IPS-NIHi7 (cell line): ENCODE results near the gene FGD4.

Source experiments
- DNase-seq: peaks from one replicate; pipeline ENCODE4 v3.0.0; 2012; ENCODE audit warnings: mixed read lengths; ENCODE audit errors: extremely low spot score

Gene FGD4

DNA sequence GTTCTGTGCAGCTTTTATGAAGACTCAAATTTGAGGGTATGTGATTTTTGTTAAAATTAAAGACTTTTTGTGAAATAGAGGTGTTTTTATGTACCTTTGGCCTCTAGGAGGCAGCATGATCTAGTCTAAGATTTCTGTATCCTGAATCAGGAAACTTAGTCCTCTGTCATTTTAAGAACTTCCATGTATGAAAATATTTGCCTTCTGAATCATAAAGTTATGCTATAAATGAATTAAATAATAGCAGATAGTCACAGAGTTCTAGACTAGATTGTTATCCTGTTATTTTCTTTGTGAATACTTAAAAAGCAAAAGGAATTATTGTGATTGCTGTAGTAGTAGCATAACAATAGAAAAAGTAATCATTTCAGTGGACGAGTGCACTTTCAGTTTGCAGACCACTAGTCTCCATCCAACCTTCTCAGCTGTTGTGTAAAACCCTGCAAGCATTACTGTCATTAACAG, 56.3 kb downstream of the FGD4 start:
- DNase-seq = no peak

DNA sequence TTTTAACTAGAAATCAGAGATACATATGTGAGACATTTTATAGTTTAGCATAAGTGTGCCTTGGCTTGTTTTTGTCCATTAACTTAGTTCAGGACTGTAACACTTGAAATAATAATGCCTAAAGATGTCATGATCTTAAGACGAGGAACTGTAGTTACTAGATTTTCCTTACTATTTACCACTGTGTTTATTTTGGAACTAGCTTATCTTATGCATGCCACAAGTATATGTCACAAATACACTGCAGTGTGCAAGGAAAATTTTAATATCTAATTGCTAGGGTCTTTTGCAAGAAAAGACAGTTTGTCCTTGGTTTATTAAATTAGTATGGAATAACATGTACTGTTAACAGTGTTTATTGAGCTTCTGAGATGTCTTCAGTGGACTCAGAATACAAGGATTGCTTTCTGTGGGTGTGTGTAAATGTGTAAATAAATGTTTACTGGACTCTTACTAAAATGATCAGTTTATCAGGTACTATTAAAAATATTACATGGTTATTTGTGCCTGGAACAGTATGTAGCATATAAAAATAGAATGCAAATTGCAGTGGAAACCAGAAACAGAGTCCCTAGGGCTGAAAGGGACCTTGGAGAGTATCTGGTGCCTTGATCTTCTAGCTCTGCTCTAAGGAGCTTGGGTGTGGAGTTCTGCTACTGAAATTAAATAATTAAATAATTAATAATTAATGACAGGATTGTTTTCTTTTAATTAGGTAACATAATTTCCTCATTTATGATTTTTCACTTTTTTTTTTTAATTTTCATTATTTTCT, 58.1 kb downstream of the FGD4 start:
- no peak for DNase-seq

- no peak for DNase-seq
Measured at GRCh38 chr12:32460638-32461037, 61.3 kb downstream of the FGD4 start.

- no peak for DNase-seq
Measured at GRCh38 chr12:32462908-32463307, 63.5 kb downstream of the FGD4 start.

- DNase-seq = no peak
Measured at GRCh38 chr12:32466187-32466586, 66.8 kb downstream of the FGD4 start.

DNA sequence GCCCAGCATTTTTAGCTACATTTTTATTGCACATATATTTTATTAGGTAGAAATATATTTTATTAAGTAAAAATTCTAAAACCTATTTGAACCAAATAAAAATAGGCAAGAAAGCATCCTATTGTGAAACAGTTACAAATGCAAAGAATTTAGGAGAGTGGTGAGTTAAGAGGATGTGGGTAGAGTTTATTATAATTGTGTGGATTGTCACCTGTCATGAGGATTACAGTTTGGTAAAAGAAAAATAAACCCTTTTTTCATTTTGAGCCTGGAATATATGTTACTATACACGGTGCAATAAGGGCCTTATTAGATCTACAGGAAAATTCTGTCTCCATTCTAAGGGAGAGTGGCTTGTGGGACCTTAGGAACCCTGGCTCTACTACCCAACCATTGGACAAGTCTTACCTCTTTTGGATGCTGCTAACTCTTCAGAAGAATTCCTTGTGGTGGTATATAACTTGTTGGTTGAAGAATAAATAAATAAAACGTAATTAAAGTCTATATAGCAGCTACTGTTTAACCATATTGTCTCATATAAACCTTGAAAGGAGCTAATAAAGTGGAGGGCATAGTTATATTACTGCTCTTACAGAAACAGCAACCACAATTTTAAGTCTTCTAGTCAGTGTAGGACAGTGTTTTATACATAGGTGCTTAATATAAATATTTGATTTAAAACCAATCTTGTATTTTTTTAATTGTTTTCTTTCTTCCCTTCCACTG, 67.8 kb downstream of the FGD4 start:
- no peak for DNase-seq

DNA sequence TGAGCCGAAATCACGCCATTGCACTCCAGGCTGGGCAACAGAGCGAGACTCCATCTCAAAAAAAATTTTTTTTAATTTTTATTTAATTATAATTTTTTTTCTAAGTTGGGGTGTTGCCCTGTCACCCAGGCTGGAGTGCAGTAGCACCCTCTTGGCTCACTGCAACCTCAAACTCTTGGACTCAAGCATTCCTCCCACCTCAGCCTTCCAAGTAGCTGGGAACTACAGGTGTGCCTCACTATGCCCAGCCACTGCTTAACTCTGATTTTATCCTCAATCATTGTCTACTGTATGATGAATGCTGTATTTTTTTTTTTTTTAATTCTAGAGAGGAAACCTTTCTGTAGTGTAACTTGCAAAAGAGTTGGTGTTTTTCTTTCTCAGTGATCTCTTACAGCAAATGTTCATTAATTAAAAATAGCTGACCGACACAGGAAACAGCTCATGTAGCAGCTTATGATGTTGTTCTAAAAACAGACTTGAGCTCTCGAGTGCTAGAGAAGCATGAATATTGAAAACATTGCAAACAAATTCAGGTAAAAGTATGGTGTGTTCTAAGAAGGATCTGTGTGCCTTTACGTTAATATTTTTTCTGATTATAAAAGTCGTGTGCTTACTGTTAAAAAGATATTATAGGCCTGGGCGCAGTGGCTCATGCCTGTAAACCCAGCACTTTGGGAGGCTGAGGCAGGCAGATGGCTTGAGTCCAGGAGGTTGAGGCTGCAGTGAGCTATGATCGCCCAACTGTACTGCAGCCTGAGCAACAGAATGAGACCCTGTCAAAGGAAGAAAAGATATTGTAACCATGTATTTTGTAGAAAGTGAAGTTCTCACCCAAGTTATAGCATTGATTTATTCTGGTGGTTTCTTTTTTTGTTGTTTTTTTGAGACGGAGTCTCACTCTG, 68.9 kb downstream of the FGD4 start:
- DNase-seq = no peak

DNA sequence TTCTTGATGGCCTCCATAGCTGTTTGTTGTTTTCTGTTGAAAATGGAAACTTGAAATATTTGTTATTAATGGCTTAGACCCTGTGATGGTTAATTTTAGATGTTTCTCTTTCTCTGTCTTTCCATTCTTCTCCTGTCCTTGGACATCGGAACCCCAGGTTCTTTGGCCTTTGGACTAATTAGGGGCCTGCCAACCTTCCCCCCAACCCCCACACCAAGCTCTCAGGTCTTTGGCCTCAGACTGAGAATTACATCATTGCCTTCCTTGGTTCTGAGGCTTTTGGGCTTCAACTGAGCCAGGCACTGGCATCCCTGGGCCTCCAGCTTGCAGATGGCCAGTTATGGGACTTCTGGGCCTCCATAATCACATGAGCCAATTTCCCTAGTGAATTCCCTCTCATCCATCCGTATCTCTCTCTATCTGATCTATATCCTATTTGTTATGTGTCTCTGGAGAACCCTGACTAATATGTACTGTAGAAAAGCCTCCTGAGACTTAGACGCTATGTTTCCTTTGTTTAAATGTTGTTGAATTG, 71.6 kb downstream of the FGD4 start:
- DNase-seq = no peak

DNA sequence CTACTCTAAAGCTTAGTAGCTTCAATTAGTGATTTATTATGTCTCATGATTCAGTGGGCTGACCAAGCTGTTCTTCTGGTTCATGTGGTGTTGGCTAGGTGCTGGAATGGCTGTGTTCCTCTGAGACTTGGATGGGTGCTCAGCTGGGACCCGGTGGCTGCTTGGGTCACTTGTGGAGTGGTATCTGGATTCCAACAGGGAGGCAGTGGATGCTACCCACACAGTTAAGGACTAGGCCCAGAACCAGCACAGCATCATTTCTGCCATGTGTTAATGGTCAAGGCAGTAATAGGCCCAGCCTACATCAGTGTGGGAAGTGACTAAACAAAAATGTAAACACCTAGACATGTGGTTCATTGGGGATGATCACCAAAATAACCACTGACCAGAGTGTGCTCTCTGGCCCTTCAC, 72.2 kb downstream of the FGD4 start:
- DNase-seq = no peak

GRCh38 chr12:32475724-32476123, 76.4 kb downstream of the FGD4 start:
- DNase-seq = no peak

DNA sequence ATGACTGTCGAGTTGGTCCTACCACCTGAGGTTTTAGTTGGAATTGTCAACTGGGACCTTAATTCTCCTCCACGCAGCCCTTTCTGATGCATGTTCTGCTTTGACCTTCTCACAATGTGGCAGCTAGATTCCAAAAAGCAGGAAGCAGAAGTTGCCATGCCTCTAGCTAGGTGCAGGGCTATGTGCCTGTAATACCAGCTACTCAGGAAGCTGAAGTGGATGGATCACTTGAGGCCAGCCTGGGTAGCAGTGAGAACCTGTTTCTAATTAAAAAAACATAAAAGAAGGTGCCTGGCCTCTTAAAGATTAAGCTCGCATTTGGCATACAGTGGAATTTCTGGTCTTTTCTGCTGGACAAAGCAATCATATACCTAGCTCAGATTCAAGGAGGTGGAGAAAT, 77.1 kb downstream of the FGD4 start:
- no peak for DNase-seq

DNA sequence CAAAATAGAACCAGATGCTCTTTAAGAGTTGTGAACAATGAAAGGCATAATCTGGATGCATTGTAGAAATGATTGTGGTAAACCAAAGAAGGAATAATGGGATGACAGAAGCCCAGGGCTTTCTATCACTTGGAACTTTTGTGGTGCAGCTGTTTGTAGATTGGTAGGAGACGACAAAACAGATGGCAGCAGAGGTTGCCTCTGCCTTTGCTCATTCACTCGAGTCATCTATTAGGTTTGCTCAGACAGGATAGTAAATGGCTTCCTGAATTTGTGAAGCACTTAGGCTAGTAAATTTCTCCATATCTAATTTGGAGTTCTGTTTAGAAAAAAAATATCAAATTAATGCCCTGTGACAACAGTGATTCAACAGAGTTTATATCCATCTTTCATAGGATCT, 78.4 kb downstream of the FGD4 start:
- DNase-seq = no peak

- no peak for DNase-seq
Measured at GRCh38 chr12:32478166-32478565, 78.8 kb downstream of the FGD4 start.

- no peak for DNase-seq
Measured at GRCh38 chr12:32478858-32479725, 79.7 kb downstream of the FGD4 start.

GRCh38 chr12:32482226-32482625, 82.9 kb downstream of the FGD4 start:
- DNase-seq = no peak

DNA sequence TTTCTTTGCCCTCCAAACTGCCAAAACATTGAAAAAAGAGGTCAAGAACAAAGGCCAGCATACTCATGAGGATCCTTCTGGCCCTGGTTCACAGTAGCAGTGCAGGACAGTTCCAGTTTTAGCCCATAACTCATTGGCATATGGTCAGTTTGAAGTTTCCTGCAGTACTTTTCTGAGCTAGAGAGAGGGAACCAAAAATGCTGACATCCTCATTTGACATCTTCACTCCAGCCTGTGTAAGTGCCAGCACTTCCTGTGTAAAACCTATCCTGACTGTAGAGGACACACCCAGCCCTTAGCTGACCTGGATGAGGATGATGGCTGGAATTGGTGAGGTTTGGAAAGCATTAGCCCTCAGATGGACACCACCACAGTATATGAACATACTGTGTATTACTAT, 84.1 kb downstream of the FGD4 start:
- DNase-seq = no peak

DNA sequence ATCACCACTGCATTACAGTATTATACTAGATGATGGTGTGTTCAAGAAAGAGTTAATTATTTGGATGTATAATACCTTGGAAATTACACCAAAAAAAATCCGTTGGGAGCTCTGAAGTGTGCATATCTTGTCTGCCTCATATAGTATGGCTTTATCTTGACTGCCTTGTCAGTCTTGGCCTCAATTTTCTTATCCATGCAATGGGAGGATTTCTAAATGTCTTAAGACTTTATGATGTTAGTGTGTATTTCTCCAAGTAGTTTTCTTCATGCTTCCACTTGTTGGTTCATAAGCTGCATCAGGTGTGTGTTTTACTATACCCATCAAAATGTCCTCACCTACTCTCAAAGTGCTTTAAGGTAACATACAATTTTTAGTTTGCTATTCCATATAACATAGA, 84.6 kb downstream of the FGD4 start:
- DNase-seq = no peak

- no peak for DNase-seq
Measured at GRCh38 chr12:32486158-32486557, 86.8 kb downstream of the FGD4 start.

GRCh38 chr12:32488132-32488531, 88.8 kb downstream of the FGD4 start:
- DNase-seq = no peak

DNA sequence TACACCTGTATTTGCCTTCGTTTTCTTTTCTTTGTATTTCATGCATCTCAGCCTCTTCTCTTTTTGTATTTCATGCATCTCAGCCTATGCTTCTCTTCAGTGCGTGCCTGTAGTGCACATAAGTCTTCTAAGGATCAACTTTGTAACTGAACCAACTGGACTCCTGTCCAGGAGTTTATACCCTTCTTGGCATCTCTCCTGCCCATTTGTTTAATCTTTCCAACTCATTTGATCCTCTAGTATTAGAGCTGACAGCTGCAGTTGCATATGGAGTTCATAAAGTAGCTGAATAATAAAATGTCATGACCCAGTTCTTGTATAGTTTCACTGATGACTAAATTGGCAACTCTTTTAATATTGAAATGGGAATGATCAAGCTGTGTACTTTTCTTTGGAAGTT, 89.7 kb downstream of the FGD4 start:
- DNase-seq = no peak

DNA sequence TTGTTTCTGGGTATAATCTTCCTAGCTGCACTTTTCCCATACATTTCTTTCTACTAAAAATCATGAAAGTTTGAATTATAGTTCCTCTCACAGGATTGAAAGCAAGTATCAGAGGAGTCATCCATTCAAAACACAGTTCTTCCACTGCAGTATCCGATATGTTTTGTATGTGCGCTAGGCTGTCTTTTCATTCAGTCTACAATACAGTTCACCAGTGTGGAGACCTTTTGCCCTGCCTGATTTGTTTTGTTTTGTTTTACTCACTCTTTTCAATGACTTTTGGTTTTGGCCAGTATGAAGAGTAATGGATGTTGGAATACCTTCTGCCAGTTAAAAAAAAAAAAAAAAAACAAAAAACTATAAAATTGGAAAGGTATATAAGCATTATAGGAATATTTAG, 91.4 kb downstream of the FGD4 start:
- no peak for DNase-seq
